ENCODE data around the gene KLHL29.

DNA sequence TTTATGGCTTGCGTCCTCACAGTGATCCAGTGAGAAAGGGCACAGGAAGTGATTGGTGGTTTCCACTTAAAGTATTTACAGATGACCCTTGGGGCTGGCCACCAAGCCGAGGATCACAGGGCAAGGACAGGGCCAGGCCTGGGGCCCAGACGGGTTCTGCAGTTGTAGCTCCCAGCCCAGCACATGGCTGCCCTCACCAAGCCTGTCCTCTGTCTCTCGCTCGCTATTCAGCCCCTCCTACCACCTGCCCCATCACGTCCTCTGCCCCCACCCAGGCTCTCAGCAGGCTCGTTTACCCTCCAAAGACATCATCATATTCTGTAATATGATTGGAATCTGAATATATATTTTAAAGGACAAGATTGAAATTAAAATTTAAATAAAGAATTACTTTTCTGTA lies 246.0 kb downstream of the KLHL29 start:
- TF ChIP-seq, protein P1, sequence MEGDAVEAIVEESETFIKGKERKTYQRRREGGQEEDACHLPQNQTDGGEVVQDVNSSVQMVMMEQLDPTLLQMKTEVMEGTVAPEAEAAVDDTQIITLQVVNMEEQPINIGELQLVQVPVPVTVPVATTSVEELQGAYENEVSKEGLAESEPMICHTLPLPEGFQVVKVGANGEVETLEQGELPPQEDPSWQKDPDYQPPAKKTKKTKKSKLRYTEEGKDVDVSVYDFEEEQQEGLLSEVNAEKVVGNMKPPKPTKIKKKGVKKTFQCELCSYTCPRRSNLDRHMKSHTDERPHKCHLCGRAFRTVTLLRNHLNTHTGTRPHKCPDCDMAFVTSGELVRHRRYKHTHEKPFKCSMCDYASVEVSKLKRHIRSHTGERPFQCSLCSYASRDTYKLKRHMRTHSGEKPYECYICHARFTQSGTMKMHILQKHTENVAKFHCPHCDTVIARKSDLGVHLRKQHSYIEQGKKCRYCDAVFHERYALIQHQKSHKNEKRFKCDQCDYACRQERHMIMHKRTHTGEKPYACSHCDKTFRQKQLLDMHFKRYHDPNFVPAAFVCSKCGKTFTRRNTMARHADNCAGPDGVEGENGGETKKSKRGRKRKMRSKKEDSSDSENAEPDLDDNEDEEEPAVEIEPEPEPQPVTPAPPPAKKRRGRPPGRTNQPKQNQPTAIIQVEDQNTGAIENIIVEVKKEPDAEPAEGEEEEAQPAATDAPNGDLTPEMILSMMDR (IDR thresholded peaks at IDR 0.05; ENCODE audit: poor library complexity), result no peak
- TF ChIP-seq EZH2phosphoT487 (IDR thresholded peaks at IDR 0.05; ENCODE audit: low read depth, severe bottlenecking, unreplicated experiment), result no peak

Data from hepatocyte (in vitro differentiated cells).